ENCODE measurements around the gene TSPAN14. TPM values are rescaled to one million over a fixed set of nuclear protein-coding genes. Genes with fewer than 3 reads are reported as not detected.

TSPAN14 gene, protein sequence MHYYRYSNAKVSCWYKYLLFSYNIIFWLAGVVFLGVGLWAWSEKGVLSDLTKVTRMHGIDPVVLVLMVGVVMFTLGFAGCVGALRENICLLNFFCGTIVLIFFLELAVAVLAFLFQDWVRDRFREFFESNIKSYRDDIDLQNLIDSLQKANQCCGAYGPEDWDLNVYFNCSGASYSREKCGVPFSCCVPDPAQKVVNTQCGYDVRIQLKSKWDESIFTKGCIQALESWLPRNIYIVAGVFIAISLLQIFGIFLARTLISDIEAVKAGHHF
- polyA plus RNA-seq = 71.1 to 191 TPM (median 87.0 TPM) in 3 replicates
- polyA plus RNA-seq (2011; ENCODE audit: low read depth) = 24.8 TPM
- 64.9 and 73.6 TPM in 2 replicates for polyA plus RNA-seq (2011; cell fraction: cytosol; rRNA removed)
- polyA plus RNA-seq (2011; cell fraction: nucleus; rRNA removed) = 286 and 296 TPM in 2 replicates
- polyA plus RNA-seq (2012; ENCODE audit: low replicate concordance) = 89.0 and 143 TPM in 2 replicates
- polyA minus RNA-seq = 94.5 to 356 TPM (median 124 TPM) in 3 replicates
- polyA minus RNA-seq (2011; cell fraction: cytosol; rRNA and poly(A)+ RNA removed) = 73.1 TPM
- polyA minus RNA-seq (2011; cell fraction: nucleus; rRNA and poly(A)+ RNA removed) = 118 and 190 TPM in 2 replicates

DNA sequence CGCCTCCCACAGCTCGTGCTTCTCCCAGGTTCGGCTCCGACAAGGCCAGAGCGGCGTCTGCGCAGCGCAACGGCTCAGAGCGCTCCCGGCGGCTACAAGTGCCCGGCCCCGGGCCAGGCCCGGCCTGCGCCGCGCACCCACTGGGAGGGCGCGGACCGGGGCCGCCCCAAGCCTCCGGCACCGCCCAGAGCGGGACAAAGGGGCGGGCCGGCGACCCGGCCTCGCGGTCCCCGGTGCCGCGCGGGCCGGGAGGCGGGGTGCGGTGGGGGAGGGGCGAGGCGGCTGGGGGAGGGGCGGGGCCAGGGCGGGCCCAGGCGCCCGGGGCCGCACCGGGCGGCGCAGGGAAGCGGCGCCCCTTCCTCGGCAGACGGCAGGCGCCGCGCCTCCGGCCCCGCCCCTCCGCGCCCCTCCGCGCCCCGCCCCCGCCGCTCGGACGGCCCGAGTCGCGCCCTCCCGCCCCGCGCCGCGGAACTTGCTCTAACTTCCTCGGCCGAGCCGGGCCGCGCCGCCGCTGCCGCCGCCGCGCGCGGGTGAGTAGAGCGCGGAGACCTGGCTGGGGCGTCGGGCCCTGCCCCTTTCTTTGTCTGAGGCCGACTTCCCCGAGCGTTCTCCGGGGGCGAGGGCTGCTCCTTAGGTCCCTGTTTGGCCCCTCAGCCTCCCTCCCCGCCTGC is at the start of gene TSPAN14:
Gene TSPAN14, plus strand, starts transcription at position 469 of the 671 bp plus-strand sequence. CDS start 34,924 bp downstream, outside the sequence.
- peaks cover 2% of the 10 kb centered on the region for H3K9me3 ChIP-seq (ENCODE audit: control insufficient read depth, low read depth, low read length)
- H3K9me1 ChIP-seq (ENCODE audit: control insufficient read depth, extremely low read depth, insufficient read depth, low read length) = no peaks in the 10 kb centered on the region
- H3K4me1 ChIP-seq (ENCODE audit: control insufficient read depth, extremely low read depth, insufficient read depth, low read length) = peaks cover 43% of the 10 kb centered on the region
- no peak for DNase-seq (ENCODE audit: low read depth, low spot score)
- peaks cover 0 to 2% of the 10 kb centered on the region in 2 experiments for H3K36me3 ChIP-seq (ENCODE audit: control insufficient read depth in 2 of 2, extremely low read depth in 1 of 2, insufficient read depth in 2 of 2, low read length in 2 of 2)
- peak within 1 kb of the TSS; percentile 81 to 90 (median 84) for H3K4me3 ChIP-seq (ENCODE audit: control insufficient read depth in 2 of 3, extremely low read depth in 1 of 3, insufficient read depth in 2 of 3, low read depth in 1 of 3, low read length in 3 of 3)
- peaks cover 47% of the 10 kb centered on the region for H3K79me2 ChIP-seq (ENCODE audit: control insufficient read depth, insufficient read depth, low read length)
- H3K27me3 ChIP-seq (ENCODE audit: control insufficient read depth, extremely low read depth, insufficient read depth, low read length) = no peaks in the 10 kb centered on the region
- dilution Hi-C loops (cut with MboI; ENCODE audit: extremely low pct_ligation_motif_present, low sequenced_read_pairs) = no loop called here
- TF ChIP-seq CTCF (optimal IDR thresholded peaks at IDR 0.05 in 1 of 3, IDR thresholded peaks at IDR 0.05 in 1 of 3, conservative IDR thresholded peaks at IDR 0.05 in 1 of 3; ENCODE audit: extremely low read depth in 1 of 3, insufficient read depth in 2 of 3, low read length in 3 of 3) (no peak), EZH2 (IDR thresholded peaks at IDR 0.05; ENCODE audit: low read length) (no peak)
- FAIRE-seq = no peak
- H4K20me1 ChIP-seq (ENCODE audit: control insufficient read depth, extremely low read depth, insufficient read depth, low read length) = peaks cover 5% of the 10 kb centered on the region
- peak within 1 kb of the TSS; percentile 79 for H3K27ac ChIP-seq (ENCODE audit: control insufficient read depth, insufficient read depth, low read length)
- H3K9ac ChIP-seq (ENCODE audit: control insufficient read depth, extremely low read depth, insufficient read depth, low read length) = peak within 1 kb of the TSS; percentile 93
- peak within 1 kb of the TSS; percentile 98 for H3K4me2 ChIP-seq (ENCODE audit: control insufficient read depth, extremely low read depth, insufficient read depth, low read depth, low read length)
- H2AFZ ChIP-seq (ENCODE audit: control insufficient read depth, low read length) = peak within 1 kb of the TSS; percentile 2

DNA sequence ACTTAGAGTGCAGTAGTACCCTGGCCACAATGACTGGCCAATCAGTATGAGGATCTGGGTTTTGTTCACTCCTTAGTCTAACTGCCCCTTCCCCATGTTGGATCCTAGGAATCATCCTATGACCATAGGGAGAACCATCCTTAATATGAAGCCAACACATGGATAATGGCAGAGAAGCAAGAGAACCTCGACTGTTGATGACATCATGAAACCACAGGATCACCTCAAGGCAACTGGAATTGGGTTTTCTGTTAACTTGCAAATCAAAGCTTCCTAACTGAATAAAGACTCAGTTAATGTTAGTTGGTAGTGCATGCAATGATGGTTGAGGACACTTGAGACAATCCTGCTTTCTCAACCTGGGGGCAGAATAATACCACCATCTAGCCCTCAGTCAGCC is 49.1 kb upstream of the TSPAN14 start:
- H3K9me3 ChIP-seq (ENCODE audit: control insufficient read depth, low read depth, low read length) = no peaks in the 10 kb centered on the region
- no peak overlapping the region for H3K4me3 ChIP-seq (ENCODE audit: control insufficient read depth in 2 of 3, extremely low read depth in 1 of 3, insufficient read depth in 2 of 3, low read depth in 1 of 3, low read length in 3 of 3)
- H2AFZ ChIP-seq (ENCODE audit: control insufficient read depth, low read length) = no peak overlapping the region
- H3K4me2 ChIP-seq (ENCODE audit: control insufficient read depth, extremely low read depth, insufficient read depth, low read depth, low read length) = no peak overlapping the region
- H3K4me1 ChIP-seq (ENCODE audit: control insufficient read depth, extremely low read depth, insufficient read depth, low read length) = peaks cover 21% of the 10 kb centered on the region
- no peak overlapping the region for H3K9ac ChIP-seq (ENCODE audit: control insufficient read depth, extremely low read depth, insufficient read depth, low read length)
- DNase-seq (ENCODE audit: low read depth, low spot score) (no peak), FAIRE-seq (peak; percentile 57)
- H3K79me2 ChIP-seq (ENCODE audit: control insufficient read depth, insufficient read depth, low read length) = no peaks in the 10 kb centered on the region
- H3K36me3 ChIP-seq (ENCODE audit: control insufficient read depth in 2 of 2, extremely low read depth in 1 of 2, insufficient read depth in 2 of 2, low read length in 2 of 2) = no peaks in the 10 kb centered on the region
- TF ChIP-seq EZH2 (IDR thresholded peaks at IDR 0.05; ENCODE audit: low read length) (no peak), CTCF (optimal IDR thresholded peaks at IDR 0.05 in 1 of 3, IDR thresholded peaks at IDR 0.05 in 1 of 3, conservative IDR thresholded peaks at IDR 0.05 in 1 of 3; ENCODE audit: extremely low read depth in 1 of 3, insufficient read depth in 2 of 3, low read length in 3 of 3) (no peak)
- dilution Hi-C loops (cut with MboI; ENCODE audit: extremely low pct_ligation_motif_present, low sequenced_read_pairs) = no loop called here
- no peaks in the 10 kb centered on the region for H3K9me1 ChIP-seq (ENCODE audit: control insufficient read depth, extremely low read depth, insufficient read depth, low read length)
- H4K20me1 ChIP-seq (ENCODE audit: control insufficient read depth, extremely low read depth, insufficient read depth, low read length) = no peaks in the 10 kb centered on the region
- no peaks in the 10 kb centered on the region for H3K27me3 ChIP-seq (ENCODE audit: control insufficient read depth, extremely low read depth, insufficient read depth, low read length)
- no peak overlapping the region for H3K27ac ChIP-seq (ENCODE audit: control insufficient read depth, insufficient read depth, low read length)
